ENCODE results near the gene BIVM. TPM values are rescaled to one million over a fixed set of nuclear protein-coding genes. Genes with fewer than 3 reads are reported as not detected.

Gene BIVM
- total RNA-seq, 2 donors from 2014 or later, result 16.2 to 22.0 TPM

GRCh38 chr13:102763741-102764140 is 35.2 kb upstream of the BIVM start:
- Histone ChIP-seq H3K9me3 (no peaks in the 10 kb centered on the region), H3K27me3 (replicated peaks; ENCODE audit: insufficient read depth) (no peaks in the 10 kb centered on the region), H3K36me3 (no peaks in the 10 kb centered on the region), H3K27ac (no peak overlapping the region), H3K4me3 (no peak overlapping the region), H3K4me1 (replicated peaks) (no peaks in the 10 kb centered on the region)
- no peak for DNase-seq (ENCODE audit: low spot score)
- intact Hi-C loops (cut with DNase I), result no loop called here
- TF ChIP-seq POLR2A (IDR thresholded peaks at IDR 0.05) (no peak), POLR2AphosphoS5 (IDR thresholded peaks at IDR 0.05) (no peak), CTCF (IDR thresholded peaks at IDR 0.05) (no peak)
- WGBS, result 90% methylated on average over 1 of the region's 1 CpG

DNA sequence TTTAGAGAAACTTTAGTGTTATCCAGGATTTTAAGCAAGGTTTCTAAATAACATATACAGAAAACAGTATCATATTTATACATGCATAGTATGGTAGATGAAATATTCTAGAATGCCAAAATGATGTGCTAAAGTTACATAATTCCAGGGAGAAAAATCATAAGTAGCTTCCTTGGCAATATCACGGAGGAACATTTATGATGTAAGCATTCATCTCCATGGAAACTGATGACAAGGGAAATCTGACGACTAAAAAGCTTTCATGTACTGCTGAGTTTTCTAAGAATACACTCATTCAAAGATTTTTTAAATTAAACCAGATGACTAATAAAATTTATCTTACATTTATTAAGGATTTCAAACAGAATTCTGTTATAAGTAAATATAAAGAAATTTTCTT is 30.0 kb upstream of the BIVM start:
- no peak overlapping the region for H3K4me3 ChIP-seq
- TF ChIP-seq CTCF (IDR thresholded peaks at IDR 0.05), result no peak
- TF ChIP-seq POLR2A (IDR thresholded peaks at IDR 0.05), result no peak
- TF ChIP-seq POLR2AphosphoS5 (IDR thresholded peaks at IDR 0.05), result no peak
- intact Hi-C loops (cut with DNase I), result no loop called here
- H3K9me3 ChIP-seq, result no peaks in the 10 kb centered on the region
- 79% methylated on average over 2 of the region's 2 CpGs for WGBS
- DNase-seq (ENCODE audit: low spot score), result no peak
- H3K27ac ChIP-seq, result no peak overlapping the region
- no peaks in the 10 kb centered on the region for H3K36me3 ChIP-seq
- no peaks in the 10 kb centered on the region for H3K4me1 ChIP-seq (replicated peaks)
- H3K27me3 ChIP-seq (replicated peaks; ENCODE audit: insufficient read depth), result no peaks in the 10 kb centered on the region

GRCh38 chr13:102769679-102770078 is 29.2 kb upstream of the BIVM start:
- Histone ChIP-seq H3K27me3 (replicated peaks; ENCODE audit: insufficient read depth) (no peaks in the 10 kb centered on the region), H3K9me3 (no peaks in the 10 kb centered on the region), H3K36me3 (no peaks in the 10 kb centered on the region), H3K27ac (no peak overlapping the region), H3K4me3 (no peak overlapping the region), H3K4me1 (replicated peaks) (no peaks in the 10 kb centered on the region)
- TF ChIP-seq CTCF (IDR thresholded peaks at IDR 0.05) (no peak), POLR2AphosphoS5 (IDR thresholded peaks at IDR 0.05) (no peak), POLR2A (IDR thresholded peaks at IDR 0.05) (no peak)
- DNase-seq (ENCODE audit: low spot score), result no peak
- intact Hi-C loops (cut with DNase I), result loop anchor here (5.0 kb wide), 1 partner anchor 172 kb away; the partner anchor contains the start of gene TPP2
- 84% methylated on average over 4 of the region's 4 CpGs for WGBS

DNA sequence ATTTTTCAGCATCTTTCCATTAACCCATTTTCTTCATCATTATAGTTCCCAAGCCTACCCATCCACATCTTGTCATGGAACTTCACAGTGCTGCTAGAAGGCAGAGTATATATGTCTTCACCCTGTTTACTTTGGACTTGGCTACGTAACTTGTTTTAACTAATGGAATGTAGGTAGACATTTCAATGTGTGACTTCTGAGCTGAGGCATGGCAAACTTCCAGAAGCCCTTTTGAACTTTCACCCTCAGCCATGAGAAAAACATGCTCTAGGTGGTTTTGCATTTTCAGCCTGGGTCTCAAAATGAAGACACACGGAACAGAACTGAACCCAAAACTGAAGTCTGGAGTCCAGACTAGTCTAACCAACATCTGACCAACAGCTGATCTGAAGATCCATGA is 28.5 kb upstream of the BIVM start:
- TF ChIP-seq POLR2AphosphoS5 (IDR thresholded peaks at IDR 0.05), result no peak
- no peak for TF ChIP-seq CTCF (IDR thresholded peaks at IDR 0.05)
- no peak for TF ChIP-seq POLR2A (IDR thresholded peaks at IDR 0.05)
- no peak overlapping the region for H3K4me3 ChIP-seq
- intact Hi-C loops (cut with DNase I), result loop anchor here (5.0 kb wide), 1 partner anchor 173 kb away; the partner anchor contains the start of gene TPP2

GRCh38 chr13:102771298-102772041 is 27.4 kb upstream of the BIVM start:
- no peaks in the 10 kb centered on the region for H3K36me3 ChIP-seq
- H3K4me1 ChIP-seq (replicated peaks), result no peaks in the 10 kb centered on the region
- no peak overlapping the region for H3K27ac ChIP-seq
- H3K4me3 ChIP-seq, result no peak overlapping the region
- H3K9me3 ChIP-seq, result no peaks in the 10 kb centered on the region
- TF ChIP-seq POLR2A (IDR thresholded peaks at IDR 0.05) (no peak), POLR2AphosphoS5 (IDR thresholded peaks at IDR 0.05) (no peak)
- DNase-seq (ENCODE audit: low spot score), result no peak
- intact Hi-C loops (cut with DNase I), result loop anchor here (2.0 to 5.0 kb wide), 2 partner anchors 75 to 174 kb away; partner anchors contain the start of genes ERCC5 and TPP2
- no peaks in the 10 kb centered on the region for H3K27me3 ChIP-seq (replicated peaks; ENCODE audit: insufficient read depth)
- WGBS, result 86% methylated on average over 6 of the region's 6 CpGs

More for the DNA sequence above, 28.5 kb upstream of the BIVM start:
- H3K4me1 ChIP-seq (replicated peaks), result no peaks in the 10 kb centered on the region
- DNase-seq (ENCODE audit: low spot score), result no peak
- 77% methylated on average over 2 of the region's 2 CpGs for WGBS
- no peaks in the 10 kb centered on the region for H3K27me3 ChIP-seq (replicated peaks; ENCODE audit: insufficient read depth)
- no peaks in the 10 kb centered on the region for H3K36me3 ChIP-seq
- no peak overlapping the region for H3K27ac ChIP-seq
- H3K9me3 ChIP-seq, result no peaks in the 10 kb centered on the region
